GM03348 (cell line): ENCODE data around the gene RAB3GAP1.
"Not testable (repeated sequence)": the region's sequence is repeated elsewhere in the genome, so short reads cannot be mapped to it uniquely, and the experiment has no call there.

Experiments
- DNase-seq: peaks from one replicate; pipeline ENCODE4 v3.0.0; 2012; ENCODE audit warnings: low spot score

Gene RAB3GAP1

DNA sequence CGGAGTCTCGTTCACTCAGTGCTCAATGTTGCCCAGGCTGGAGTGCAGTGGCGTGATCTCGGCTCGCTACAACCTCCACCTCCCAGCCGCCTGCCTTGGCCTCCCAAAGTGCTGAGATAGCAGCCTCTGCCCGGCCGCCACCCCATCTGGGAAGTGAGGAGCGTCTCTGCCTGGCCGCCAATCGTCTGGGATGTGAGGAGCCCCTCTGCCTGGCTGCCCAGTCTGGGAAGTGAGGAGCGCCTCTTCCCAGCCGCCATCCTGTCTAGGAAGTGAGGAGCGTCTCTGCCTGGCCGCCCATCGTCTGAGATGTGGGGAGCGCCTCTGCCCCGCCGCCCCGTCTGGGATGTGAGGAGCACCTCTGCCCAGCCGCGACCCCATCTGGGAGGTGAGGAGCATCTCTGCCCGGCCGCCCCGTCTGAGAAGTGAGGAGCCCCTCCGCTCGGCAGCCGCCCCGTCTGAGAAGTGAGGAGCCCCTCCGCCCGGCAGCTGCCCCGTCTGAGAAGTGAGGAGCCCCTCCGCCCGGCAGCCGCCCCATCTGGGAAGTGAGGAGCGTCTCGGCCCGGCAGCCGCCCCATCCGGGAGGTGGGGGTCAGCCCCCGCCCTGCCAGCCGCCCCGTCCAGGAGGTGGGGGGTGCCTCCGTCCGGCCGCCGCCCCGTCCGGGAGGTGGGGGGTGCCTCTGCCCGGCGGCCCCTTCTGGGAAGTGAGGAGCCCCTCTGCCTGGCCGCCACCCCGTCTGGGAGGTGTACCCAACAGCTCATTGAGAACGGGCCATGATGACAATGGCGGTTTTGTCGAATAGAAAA, 53.6 kb downstream of the RAB3GAP1 start:
- not testable (repeated sequence) for DNase-seq

DNA sequence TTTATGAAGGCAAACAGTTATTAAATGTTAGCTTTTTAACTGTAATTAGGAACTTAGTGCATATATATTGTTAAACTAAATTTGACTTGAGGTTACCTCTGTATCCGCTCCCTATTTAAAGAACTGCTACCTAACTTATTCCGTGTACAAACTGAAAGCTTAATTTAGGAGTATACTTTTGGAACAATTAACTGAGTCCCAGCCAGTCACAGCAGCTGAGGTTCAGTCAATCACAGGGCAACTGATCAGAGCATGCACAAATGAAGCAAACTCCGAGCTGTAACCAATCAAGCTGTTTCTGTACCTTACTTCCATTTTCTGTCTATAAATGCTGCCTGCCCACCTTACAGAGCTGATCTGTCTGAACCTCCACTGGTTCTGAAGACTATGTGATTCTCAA, 61.2 kb downstream of the RAB3GAP1 start:
- DNase-seq: no peak

DNA sequence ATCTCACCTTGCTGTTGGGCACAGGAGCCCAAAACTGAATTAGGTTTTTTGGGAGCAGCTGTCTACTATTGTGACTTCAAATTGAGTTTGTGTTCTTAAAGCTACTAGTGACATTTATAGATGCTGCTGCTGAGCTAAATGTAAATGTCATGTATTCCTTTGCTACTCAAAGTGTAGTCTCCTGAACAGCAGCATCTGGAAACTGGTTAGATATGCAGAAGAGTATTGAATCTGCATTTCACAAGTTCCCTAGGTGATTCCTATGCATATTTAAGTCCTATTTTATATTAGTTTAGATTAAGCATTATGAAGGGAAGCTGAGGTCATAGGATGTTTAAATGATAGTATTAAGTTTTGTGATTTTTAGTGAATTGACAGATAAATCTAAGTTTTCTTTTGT, 67.5 kb downstream of the RAB3GAP1 start:
- no peak for DNase-seq

DNA sequence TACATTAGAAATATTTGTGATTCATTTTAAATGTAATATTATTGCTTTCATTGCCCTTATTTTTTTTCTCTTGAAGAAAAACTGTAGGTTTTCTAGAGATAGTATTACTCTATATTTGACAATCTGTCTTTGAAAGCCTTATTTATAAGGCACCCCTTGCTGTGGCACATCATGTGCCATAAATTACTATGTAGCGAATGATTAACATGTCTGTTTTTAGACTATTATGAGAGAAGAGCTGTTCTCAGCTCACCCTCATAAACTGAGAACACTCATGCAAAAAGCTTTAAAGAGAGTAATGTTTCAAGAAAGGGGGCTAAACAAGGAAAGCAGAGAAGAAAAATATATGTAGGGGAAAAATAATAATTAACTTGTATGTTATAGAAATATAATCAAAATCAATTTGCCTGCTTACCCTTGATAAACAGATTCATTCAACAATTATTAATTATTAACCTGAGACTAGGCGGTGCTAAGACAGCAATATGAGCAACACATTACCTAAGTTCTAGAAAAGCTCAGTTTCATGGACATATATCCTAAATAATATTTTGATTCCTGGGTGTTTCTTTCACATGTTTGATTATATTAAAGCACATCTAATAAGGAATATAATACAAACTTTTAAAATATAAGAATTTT, 69.0 kb downstream of the RAB3GAP1 start:
- DNase-seq: no peak

DNA sequence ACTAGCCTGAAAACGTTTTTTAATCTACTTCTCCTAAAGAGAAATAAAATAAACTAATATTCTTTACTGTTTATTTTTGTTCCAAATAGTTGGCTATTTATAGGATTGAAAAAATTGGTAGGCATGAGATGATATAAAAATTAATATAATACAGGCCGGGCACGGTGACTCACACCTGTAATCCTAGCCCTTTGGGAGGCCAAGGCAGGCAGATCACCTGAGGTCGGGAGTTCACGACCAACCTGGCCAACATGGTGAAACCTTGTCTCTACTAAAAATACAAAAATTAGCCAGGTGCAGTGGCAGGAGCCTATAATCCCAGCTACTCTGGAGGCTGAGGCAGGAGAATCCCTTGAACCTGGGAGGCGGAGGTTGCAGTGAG, 69.6 kb downstream of the RAB3GAP1 start:
- not testable (repeated sequence) for DNase-seq

DNA sequence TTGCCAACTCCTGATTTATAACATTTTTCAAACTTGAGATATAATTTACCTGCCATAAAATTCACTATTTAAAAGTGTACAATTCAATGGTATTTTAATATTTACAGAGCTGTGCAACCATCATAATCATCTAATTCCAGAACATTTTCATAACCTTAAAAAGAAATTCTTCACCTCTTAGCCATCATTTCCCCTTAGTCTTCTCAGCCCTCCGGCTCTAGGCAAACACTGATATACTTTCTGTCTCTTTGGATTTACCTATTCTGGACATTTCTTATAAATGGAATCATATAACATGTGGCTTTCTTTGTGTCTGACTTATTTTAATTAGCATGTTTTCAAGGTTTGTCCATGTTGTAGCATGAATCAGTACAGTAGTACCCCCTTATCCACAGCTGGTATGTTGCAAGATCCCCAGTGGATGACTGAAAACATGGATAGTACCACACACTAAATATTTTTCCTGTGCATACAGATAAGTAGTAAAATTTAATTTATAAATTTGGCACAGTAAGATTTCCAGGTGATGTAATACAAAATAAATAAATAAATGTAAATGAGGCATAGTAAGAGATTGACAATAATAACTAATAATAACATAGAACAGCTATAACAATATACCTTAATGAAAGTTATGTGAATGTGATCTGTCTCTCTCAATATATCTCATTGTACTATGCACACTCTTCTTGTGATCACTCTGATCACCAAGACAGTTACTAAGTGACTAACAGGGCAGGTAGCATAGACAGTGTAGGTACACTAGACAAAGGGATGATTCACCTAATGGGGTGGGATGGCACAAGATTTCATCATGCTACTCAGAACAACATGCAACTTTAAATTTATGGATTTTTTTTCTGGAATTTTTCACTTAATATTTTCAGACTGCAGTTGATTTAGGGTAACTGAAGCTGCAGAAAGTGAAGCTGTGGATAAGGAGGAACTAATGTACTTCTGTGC, 73.1 kb downstream of the RAB3GAP1 start:
- DNase-seq: peak; percentile 11

DNA sequence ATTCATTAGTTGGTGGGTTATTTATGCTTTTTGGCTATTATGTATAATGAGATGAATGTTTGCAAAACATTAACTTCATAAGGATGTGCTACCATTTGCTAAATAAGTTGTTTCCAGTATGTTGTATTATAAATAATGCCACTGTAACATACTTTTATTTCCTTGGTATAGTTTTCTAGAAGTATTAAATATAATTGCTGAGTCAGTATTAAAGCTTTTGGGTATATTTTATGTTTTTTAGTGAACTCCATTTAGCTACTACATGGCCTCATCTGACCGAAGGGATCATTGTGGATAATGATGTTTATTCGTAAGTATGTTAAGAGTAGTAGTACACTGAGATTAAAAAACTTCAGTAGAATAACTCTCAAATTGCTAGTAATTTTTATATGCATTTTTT, 73.8 kb downstream of the RAB3GAP1 start:
- no peak for DNase-seq

DNA sequence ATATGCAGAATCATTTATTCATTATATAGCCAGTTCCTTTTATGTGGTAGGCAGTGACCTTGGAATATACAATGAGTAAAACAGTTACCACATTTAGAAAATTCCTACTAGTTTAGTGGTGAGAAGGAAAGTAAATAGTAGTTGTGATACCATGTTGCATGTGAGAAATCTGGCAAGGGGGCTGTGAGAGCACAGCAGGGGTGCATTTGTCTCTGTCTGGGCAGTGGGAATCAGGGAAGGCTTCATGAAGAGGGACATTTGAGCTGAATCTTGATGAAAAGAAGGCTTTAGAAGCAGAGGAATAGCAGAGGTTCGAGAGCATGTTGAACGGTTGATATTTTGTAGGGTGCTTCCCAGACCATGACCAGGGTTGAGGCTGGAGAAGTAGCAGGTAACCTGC, 78.7 kb downstream of the RAB3GAP1 start:
- DNase-seq: no peak

DNA sequence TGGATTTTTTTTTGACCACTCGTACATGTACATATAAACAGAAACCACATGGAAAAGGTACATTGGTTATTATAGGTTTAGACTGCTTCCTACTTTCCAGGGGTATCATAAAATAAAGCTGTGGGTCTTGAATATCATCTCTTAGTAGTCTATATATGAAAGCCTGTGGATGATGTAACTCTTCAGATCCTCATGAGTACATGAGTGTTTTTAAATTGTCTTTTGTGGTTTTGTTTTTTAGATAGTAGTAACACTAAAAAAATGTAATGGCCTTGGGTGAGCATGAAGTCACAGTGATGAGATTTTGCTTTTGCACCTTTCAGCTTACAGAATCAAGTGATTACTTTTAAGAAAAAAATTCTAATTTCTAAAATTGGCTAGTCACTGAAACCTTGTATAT, 80.2 kb downstream of the RAB3GAP1 start:
- peak; percentile 34 for DNase-seq

DNA sequence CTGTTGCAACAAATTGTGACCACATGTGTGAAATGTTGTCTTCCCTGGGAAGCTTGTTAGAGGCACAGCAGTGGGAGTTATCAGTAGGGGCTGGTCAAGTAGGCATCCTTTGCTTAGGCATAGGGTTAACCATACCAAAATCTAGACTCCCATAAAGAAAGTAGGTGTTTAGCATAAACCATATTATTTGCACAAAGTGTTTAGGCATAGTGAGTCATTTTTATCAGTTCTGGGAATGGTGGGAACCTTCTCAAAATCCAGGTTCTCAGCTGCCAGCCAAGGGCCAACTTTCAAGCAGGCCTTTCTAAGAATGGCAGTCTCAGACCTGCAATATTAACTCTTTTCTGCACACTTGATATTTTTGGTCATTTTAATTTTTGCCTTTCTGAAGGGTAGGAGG, 88.5 kb downstream of the RAB3GAP1 start:
- no peak for DNase-seq

DNA sequence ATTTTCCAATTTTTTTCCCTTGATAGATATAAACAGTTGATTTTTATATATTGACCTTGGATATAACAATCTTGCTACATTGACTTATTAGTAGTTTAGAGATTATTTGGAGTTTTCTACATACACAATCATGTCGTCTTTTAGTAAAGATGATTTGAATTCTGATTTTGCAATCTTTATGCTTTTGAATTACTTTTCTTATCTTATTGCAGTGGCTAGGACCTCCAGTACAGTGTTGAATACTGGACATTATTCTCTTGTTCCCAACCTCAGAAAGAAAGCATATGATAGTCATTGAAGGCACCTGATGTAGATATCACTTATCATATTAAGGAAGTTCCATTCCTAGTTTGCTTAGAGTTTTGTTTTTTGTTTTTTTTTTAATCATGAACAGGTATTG, 90.2 kb downstream of the RAB3GAP1 start:
- DNase-seq: no peak

DNA sequence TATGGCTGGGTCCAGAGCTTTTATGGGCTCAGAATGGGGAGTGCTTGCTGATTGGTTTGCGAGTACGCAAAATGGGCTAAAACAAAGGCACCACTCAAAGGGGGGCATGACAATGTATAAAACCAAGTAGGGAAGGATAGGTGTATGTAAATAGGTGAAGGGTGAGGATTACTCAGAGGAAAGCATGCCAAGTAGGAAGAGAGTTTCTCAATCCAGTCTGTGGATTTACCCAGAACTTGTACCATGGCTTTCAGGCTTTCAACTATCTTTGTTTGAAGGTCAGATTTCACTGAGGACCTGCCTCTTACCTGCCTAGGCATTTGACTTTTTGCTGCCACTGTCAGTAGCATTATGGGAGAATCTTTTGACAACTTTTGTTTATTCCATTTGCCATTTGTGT, 92.3 kb downstream of the RAB3GAP1 start:
- no peak for DNase-seq

DNA sequence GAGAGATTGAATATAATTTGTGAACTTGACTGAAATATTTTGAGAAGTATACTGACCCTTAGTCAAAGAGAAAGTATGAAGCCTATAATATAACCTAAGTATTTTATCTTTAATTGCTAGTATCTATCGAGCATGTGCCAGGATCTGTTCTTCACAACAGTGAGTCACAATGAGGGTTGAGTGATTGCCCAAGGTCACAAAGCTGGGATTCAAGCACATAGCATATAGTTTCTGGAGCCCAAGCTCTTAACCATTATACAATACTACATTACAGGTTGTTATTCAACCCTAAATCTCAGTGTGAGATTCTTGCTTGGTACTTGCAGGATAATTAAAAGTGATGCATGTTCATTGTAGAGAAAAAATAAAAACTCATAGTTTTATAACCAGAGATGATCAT, 97.2 kb downstream of the RAB3GAP1 start:
- DNase-seq: no peak

DNA sequence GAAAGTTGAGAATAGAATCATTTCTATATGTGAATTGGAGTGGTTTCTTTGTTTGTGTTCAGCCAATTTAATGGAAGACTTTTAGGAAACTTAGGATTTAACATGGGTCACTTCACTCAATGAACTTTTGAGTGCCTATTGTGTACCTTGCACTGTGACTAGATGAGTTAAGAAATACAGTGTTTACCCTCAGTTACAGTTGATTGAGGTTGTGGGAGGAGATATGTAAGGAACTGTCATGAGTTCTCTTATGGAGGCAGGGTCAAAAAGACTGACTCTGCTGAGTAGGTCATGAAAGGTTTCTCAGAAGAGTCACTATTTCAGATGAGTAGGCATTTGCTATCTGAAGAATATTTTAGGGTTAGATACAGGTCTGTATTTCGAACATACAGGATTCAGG, 98.6 kb downstream of the RAB3GAP1 start:
- no peak for DNase-seq

DNA sequence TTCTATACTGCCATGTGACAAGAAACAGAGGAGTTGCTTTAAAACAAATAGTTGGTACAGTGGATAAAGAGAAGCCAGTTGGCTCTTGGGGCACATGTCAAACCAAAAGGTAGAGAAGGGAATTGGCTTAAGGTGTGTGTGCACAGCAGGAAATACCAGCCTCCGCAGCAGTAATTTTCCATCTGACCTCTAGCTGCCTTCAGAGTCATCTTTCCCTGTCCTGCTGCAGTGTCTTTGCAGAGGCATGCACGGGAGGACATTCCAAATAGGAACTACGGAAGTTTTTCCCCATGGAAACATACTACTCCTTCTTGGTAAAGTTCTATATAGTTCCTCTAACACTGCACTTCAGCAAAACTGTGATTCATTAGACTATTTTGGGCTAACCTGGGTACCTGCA, 99.5 kb downstream of the RAB3GAP1 start:
- DNase-seq: no peak

DNA sequence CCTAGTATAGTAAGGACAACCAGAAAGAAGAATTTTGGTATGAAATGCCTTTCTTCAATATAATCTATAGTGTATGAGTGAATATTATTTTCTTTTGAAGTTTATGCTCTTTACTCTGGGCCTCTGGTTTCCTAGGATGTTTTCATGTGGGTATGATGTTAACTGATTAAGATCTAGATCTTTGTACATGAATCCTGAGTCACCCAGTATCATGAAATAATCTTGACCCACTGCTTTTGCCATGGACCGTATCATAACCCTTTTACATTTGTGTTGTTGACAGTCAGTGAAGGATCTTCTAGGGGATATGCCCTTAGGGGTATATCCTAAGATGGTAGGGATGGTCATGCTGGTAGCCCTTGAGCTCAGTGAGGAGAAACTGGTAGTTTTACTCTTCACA, 100.3 kb downstream of the RAB3GAP1 start:
- no peak for DNase-seq

DNA sequence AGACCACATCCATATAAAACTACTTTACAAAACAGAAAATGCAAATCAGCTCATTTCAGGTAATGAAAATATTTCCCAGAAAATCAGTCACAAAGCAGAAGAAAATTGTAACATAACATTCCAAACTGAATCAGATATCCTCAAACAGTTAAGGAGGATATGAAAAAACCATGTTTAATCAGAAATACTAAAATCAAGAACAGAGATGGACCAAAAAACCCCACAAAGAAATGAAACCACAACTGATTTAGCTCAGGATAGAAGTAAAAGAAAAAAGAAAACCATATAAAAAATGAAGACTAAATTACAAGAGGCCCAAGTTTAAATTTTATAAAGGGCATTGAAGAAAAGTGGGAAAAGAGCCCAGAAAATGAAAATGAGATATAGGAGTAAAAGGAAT, 102.9 kb downstream of the RAB3GAP1 start:
- no peak for DNase-seq

DNA sequence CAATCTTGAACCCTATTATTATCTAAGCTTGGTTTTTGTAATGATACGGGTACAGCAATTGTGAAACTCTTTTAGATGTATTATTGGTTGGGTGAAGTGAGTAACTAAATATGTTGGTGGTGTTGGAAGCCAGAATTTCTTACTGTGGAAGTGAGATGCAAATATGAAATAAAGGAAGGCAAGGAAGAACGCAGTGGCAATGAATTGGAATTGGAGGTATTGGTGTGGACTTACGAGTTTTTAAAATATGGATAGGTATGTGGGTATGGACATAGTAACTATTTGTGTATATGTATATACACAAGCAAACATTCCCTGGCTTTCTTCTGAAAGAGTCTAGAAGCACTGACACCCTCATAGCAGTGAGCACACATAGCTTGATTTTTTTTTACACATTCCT, 105.8 kb downstream of the RAB3GAP1 start:
- no peak for DNase-seq

DNA sequence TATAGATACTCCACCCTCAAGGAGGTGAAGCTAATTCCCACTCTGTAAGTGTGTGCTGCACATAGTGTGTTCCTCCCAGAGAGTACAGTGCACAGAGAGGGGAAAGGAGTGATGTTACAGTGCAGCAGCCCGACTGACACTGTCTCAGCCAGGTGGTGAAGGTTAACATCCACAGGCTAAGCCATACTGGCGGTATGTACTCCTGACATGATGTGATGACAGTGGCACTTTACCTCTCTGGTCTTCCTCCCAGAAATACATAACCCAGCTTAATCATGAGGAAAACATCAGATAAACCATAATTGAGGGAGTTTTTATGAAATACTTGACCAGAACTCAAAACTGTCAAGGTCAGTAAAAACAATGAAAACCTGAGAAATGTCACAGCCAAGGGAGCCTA, 107.1 kb downstream of the RAB3GAP1 start:
- DNase-seq: no peak

DNA sequence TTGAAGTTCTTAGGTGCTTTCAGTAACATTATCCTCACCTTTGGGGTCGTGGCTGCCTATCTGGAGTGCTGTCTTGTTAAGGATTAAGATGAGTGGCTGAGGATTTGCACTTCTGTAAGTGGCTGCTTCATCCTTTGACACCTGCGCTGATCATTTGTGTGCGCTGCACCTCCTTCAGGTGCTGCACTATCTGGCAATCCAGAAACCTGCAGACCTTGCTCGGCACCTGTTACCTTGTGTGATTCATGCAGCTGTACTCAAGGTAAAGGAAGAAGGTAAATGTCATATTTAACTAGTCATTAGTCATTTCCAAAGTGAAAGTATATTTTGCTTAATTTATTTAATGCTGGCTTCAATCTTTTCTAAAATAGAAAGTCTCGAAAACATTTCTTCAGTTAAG, 110.3 kb downstream of the RAB3GAP1 start:
- no peak for DNase-seq

DNA sequence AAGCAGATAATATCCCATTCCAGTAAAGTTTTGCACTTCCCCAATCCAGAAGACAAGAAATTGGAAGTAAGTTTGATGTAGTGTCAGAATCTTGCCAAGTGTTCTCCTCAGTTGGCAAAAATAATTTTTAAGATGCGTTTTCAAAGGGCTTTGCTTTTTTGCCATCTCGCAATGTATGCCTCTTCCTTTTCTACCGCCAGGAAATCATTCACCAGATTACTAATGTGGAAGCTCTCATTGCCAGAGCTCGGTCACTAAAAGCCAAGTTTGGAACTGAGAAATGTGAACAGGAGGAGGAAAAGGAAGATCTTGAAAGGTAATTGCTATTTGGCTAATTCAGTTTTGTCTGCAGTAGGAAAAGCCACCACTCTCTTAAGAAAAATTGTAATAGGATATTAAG, 110.7 kb downstream of the RAB3GAP1 start:
- no peak for DNase-seq

DNA sequence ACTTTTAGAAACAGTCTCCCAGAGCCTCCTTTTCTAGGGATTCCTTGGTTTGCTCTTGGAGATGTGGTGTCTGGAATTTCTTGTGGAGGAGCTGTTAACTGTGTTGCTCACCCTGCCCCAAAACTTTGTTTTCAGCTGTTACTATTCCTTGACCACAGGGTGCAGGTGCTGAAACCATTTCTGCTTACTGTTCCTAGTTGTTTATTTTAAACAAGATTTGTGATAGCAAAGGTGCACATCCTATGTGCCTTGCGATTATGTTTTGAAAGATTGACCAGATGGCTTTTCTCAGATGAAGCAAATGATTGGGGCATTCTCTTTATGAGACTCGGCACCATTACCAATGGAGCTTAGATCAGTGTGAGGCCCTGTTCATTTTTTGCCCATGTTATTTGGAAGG, 111.2 kb downstream of the RAB3GAP1 start:
- DNase-seq: no peak

DNA sequence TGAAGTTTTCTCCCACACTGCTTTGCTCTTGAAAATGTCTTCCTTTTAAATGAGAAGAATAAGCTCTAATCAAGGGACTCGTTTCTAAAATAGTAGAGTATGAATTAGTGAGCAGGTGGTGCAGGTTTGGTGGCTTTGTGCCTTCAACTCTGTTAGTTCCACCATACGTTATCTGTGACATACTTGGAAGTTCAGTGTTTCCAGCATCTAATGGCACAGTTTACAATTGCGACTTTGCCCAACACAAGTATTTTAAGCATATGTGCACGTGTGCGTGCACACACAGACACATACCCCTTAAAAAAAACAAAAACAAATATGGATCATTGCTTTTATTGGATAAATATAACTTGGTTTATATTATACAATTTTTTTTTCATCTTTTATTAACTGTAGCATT, 111.8 kb downstream of the RAB3GAP1 start:
- DNase-seq: no peak
